Thymus (tissue), 11 donors: ENCODE results near the gene APBA1. TPM values are rescaled to one million over a fixed set of nuclear protein-coding genes. Genes with fewer than 3 reads are reported as not detected.

Experiments used
- DNase-seq, 9 donors: peaks; one replicate each; pipeline ENCODE4 v3.0.0-alpha.2; 2013; ENCODE audit warnings: low spot score in 9 of 9, low read depth in 6 of 9, missing footprints in 1 of 9
- H3K27ac ChIP-seq, 2 donors: one replicate each; pipeline ENCODE4 v1.5.1; 2013; ENCODE audit warnings: control low read depth in 1 of 2, low read depth in 1 of 2, low read length in 1 of 2, mild to moderate bottlenecking in 1 of 2, moderate library complexity in 1 of 2
- H3K27me3 ChIP-seq, 2 donors: one replicate each; pipeline ENCODE4 v1.5.1; 2013; ENCODE audit warnings: low read length in 1 of 2; ENCODE audit not compliant: control insufficient read depth in 2 of 2, insufficient read depth in 1 of 2
- H3K36me3 ChIP-seq, 2 donors: one replicate each; pipeline ENCODE4 v1.5.1; 2013; ENCODE audit warnings: low read length in 1 of 2, mild to moderate bottlenecking in 1 of 2, moderate library complexity in 1 of 2; ENCODE audit not compliant: control insufficient read depth in 2 of 2, insufficient read depth in 2 of 2
- H3K4me1 ChIP-seq, 2 donors: one replicate each; pipeline ENCODE4 v1.5.1; 2013; ENCODE audit warnings: low read length in 2 of 2; ENCODE audit not compliant: control insufficient read depth in 2 of 2, insufficient read depth in 2 of 2
- H3K4me3 ChIP-seq, 2 donors: one replicate each; pipeline ENCODE4 v1.5.1; 2013; ENCODE audit warnings: low read length in 2 of 2, control low read depth in 1 of 2, mild to moderate bottlenecking in 1 of 2
- H3K9me3 ChIP-seq, 2 donors: one replicate each; pipeline ENCODE4 v1.5.1; 2013; ENCODE audit warnings: low read length in 1 of 2, mild to moderate bottlenecking in 1 of 2; ENCODE audit not compliant: control insufficient read depth in 2 of 2, insufficient read depth in 1 of 2
- WGBS: extraction: QIAGEN DNeasy Blood & Tissue Kit; methylation state at CpG from one replicate; pipeline ENCODE4 v1.1.7; 2013; 5-methylcytosine and 5-hydroxymethylcytosine counted together
- polyA plus RNA-seq: library from polyadenylated mRNA; stranded (reverse); fragments of 200-250 nt; gene quantifications from one replicate; pipeline ENCODE4 v1.2.3, GENCODE V29; 2013
- total RNA-seq: library from RNA; stranded (reverse); fragments of 120-200 nt; gene quantifications from one replicate; pipeline ENCODE4 v1.2.4, GENCODE V29; 2013
- donor health status: healthy.

APBA1 gene
- total and polyA plus RNA-seq, 2 donors, result 0.80 to 0.90 TPM

DNA sequence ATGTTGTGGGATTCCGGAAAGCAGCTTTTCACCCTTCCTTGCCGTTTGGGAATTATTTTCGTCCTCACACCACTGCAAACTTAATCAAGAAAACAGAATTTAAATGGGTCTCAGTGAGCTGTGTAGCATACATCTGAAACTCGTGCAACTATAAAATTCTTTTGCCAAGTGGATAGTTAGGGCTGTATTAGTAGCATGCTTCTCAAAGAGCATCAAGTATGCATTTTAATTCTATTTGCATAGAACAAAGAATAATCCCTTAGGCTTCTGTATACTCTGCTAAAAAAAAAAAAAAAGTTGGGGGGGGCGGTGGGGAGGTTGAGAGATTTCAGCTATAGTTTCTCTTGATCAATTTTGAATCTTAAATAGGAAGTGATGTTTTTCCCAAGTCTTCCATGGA is 11.8 kb upstream of the APBA1 start:
- 93% methylated on average over 5 of the region's 5 CpGs for WGBS
- no peak for DNase-seq
- Histone ChIP-seq H3K36me3 (no peaks in the 10 kb centered on the region), H3K4me1 (no peaks in the 10 kb centered on the region), H3K27ac (no peak overlapping the region), H3K9me3 (no peaks in the 10 kb centered on the region), H3K27me3 (no peaks in the 10 kb centered on the region), H3K4me3 (no peak overlapping the region)

DNA sequence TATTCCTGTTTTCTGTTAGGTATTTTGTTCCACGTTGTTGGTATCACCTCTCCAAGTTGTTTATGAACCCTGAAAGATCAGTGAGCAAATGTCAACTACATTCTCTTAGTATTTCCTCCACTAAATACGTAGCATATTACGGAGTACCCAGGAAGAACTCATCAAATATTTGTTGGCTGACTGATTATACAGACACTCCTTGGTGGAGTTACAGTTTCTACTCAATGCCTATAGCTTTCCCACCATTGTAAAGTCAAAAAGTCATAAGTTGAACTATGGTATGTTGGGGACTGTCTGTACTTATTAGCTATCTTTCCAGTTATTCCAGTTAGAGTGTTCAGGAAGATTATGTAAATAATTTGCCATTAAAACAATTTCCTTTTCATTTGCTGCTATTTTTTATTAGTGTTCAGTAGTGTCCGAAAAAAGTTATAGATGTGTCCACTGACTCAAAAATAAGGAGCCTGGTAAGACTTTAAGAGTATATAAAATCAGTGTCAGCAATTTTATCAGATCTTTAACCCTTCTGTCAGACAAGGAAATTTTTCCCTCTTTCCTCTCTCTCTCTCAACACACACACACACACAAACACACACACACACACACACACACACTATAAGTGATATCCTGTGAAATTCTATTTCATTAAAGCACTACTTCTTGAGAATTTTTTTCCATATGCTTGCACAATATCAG is 6.8 kb upstream of the APBA1 start:
- H3K27ac ChIP-seq, result no peak overlapping the region
- H3K4me1 ChIP-seq, result no peaks in the 10 kb centered on the region
- no peaks in the 10 kb centered on the region for H3K9me3 ChIP-seq
- H3K36me3 ChIP-seq, result no peaks in the 10 kb centered on the region
- DNase-seq, result no peak
- peaks cover 0 to 3% of the 10 kb centered on the region in 2 donors for H3K27me3 ChIP-seq
- no peak overlapping the region for H3K4me3 ChIP-seq
- WGBS, result 92% methylated on average over 4 of the region's 4 CpGs

DNA sequence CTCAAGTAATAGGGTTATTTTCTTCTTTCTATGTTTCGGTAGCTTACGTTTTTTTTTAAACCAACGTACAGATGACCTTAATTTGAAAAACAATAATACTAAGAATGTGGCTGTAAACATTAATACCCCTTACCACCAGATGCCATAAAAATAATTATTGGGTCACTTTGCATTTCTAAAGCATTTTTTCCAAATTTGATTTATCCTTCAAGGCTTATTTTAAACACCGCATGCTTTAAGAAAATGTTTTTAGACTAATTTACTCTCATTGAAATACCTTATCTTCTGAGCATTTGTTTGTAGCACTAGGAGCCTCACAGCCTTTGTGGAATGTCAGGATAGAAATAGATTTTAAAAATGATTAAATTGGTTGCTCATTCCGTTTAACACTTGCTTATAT is 5.8 kb upstream of the APBA1 start:
- H3K4me3 ChIP-seq, result no peak overlapping the region
- H3K36me3 ChIP-seq, result no peaks in the 10 kb centered on the region
- no peak overlapping the region for H3K27ac ChIP-seq
- peaks cover 2 to 12% of the 10 kb centered on the region in 2 donors for H3K27me3 ChIP-seq
- DNase-seq, result no peak
- WGBS, result 98% methylated on average over 5 of the region's 5 CpGs
- H3K4me1 ChIP-seq, result peaks cover 3% of the 10 kb centered on the region in 2 donors
- no peaks in the 10 kb centered on the region for H3K9me3 ChIP-seq

DNA sequence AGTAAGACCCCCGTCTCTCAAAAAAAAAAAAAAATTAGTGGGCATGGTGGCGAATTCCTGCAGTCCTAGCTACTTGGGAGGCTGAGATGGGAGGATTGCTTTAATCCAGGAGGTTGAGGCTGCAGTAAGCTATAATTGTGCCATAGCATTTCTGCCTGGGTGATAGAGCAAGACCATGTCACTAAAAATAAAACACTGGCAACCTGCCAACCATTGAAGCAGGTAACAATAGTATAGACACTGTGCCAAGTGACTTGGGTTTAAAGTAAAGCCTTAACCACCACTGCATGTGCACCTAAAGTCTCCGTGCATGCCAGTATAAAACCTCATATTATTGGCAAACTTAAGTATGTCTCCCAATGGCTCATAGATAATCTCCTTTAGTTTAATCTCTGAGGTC is 3.4 kb upstream of the APBA1 start:
- peaks cover 3 to 9% of the 10 kb centered on the region in 2 donors for H3K4me1 ChIP-seq
- H3K36me3 ChIP-seq, result no peaks in the 10 kb centered on the region
- no peaks in the 10 kb centered on the region for H3K9me3 ChIP-seq
- H3K4me3 ChIP-seq, result no peak overlapping the region
- 97% methylated on average over 3 of the region's 3 CpGs for WGBS
- no peak for DNase-seq
- H3K27me3 ChIP-seq, result peaks cover 18 to 33% of the 10 kb centered on the region in 2 donors
- H3K27ac ChIP-seq, result no peak overlapping the region

DNA sequence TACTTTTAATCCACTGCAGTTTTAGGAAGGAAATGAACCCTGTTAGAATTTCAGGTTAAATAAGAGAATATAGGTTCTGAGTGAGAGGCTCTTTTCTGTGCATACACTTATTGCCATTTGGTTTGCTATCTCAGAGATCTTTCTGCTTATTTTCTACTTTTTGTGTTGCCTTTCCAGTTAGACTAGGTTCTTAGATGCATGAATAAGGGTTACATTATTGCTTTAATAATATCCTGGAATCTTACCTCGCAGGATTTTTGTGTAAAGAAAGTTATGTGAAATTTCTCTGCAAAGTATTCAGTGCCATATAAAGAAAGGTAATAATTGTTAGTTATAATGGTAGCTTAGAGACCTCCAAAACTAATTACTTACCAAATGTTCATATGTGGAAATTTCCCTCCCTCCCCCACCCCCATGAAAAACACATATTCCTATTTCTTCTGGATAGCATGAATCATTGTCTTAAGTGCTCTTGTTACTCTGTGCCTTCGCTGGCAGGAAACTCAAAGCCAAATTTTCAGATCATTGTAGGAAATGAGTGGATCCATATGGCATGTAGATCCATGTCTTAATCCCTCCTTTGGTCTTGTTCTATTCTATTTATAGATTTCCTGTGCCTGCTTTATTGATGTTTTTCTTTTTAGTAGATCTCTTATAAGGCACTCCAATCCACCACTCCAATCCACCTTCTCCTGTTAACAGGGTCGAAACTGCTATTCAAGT is 2.7 kb upstream of the APBA1 start:
- H3K27me3 ChIP-seq, result peaks cover 21 to 37% of the 10 kb centered on the region in 2 donors
- H3K9me3 ChIP-seq, result no peaks in the 10 kb centered on the region
- no peak for DNase-seq
- H3K4me3 ChIP-seq, result no peak overlapping the region
- H3K4me1 ChIP-seq, result peaks cover 3 to 9% of the 10 kb centered on the region in 2 donors
- WGBS, result 77% methylated on average over 3 of the region's 3 CpGs
- H3K36me3 ChIP-seq, result no peaks in the 10 kb centered on the region
- H3K27ac ChIP-seq, result no peak overlapping the region

DNA sequence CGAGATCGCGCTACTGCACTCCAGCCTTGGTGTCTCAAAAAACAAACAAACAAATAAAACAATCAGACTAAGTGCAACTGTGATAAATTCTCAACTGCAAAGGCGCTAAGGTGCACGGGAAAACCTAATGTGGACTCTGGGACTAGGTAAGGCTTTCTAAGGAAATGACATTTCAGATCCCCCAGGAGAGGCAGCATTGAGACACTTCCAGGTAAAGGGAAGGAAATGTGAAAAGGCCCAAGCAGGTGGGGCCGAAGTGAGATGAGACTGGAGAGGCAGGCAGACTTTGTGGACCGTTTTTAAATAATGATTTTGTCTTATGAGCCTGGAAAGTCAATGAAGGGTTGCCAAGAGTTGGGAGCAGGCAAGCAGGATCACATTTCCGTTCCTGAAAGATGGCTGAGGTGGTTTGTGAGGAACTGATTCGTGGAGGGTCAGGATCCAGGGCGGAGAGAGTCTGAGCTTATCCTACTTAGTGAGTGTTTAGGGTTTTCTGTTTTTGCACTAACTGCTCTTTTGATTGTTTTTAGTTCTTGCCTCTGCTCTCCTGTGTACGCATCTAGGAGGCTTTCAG is 2.0 kb upstream of the APBA1 start:
- Histone ChIP-seq H3K4me1 (peaks cover 3 to 9% of the 10 kb centered on the region in 2 donors), H3K27me3 (peaks cover 21 to 41% of the 10 kb centered on the region in 2 donors), H3K36me3 (no peaks in the 10 kb centered on the region), H3K27ac (no peak overlapping the region), H3K4me3 (no peak overlapping the region), H3K9me3 (no peaks in the 10 kb centered on the region)
- WGBS, result 85% methylated on average over 11 of the region's 11 CpGs
- no peak for DNase-seq

DNA sequence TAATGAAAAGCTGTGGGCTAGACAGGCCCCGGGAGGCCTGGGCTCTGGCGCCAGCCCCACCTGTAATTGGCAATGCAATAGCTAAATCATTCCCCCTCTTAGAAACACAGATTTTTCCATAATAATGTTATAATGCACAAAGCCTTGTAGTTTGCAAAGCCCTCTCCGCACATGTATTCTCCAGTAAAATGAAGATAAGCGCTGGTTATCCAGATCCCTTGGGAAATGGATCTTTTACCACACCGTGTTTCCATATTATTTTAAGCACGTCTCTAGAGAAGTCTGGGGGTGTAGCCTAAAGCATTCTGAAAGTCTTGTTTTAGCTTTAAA is 1.1 kb upstream of the APBA1 start:
- 67% methylated on average over 6 of the region's 6 CpGs for WGBS
- Histone ChIP-seq H3K4me1 (peaks cover 3 to 9% of the 10 kb centered on the region in 2 donors), H3K27me3 (peaks cover 21 to 49% of the 10 kb centered on the region in 2 donors), H3K36me3 (no peaks in the 10 kb centered on the region), H3K27ac (no peak overlapping the region), H3K9me3 (no peaks in the 10 kb centered on the region), H3K4me3 (peak overlapping the region; percentile 51 to 68)
- DNase-seq, result no peak

DNA sequence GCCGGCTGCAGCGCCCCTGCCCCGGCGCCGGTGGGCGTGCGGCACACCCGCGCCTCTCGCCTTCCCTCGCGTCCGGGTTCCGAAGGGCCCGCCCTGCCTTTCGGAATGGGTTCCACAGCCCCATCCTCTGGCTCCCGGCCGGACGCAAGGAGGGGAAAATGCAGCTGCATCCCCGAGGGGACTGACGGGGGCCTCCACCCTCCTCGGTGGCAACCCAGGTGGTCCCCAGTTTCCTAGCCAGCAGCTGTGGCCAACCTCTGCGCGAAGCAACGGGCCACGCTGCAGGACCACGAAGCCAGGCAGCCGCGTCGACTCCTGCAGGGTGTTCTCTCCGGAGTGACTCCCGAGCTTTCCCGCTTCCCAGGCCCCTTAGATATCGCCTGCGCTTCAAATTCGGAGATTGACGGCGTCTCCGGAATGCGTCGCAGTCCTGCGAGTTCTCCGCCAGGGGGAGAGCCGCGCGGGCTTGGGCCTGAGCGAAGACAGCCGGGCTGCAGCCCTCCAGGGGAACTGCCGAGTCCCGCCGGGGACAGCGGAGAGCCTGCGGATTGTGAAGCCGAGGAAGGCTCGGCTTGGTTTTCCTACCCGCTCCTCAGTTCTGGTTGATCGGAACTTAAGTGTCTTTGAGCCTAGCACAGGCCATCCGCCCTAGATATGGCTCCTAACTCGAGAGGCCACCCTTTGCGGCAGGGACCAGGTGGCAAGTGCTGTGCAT is 582 bp upstream of the APBA1 start:
- Histone ChIP-seq H3K27ac (peak overlapping the region in 1 of 2 donors; percentile 12), H3K27me3 (peaks cover 21 to 52% of the 10 kb centered on the region in 2 donors), H3K36me3 (no peaks in the 10 kb centered on the region), H3K4me1 (peaks cover 3 to 9% of the 10 kb centered on the region in 2 donors), H3K4me3 (peak overlapping the region; percentile 51 to 68), H3K9me3 (no peaks in the 10 kb centered on the region)
- under 1% methylated on average over 60 of the region's 60 CpGs for WGBS
- DNase-seq, result peak; percentile 30 to 81 (median 56)
